HepG2 (cell line): ENCODE results near the gene MAPK4. TPM values are rescaled to one million over a fixed set of nuclear protein-coding genes. Genes with fewer than 3 reads are reported as not detected.
"Not testable (repeated sequence)": the region's sequence is repeated elsewhere in the genome, so short reads cannot be mapped to it uniquely, and the experiment has no call there.

Experiments
- ATAC-seq: fragments of 200-7000 bp; cut with Tn5 transposase; 3 replicates; pipeline ENCODE4 v1.9.1; 2020; ENCODE audit warnings: mild to moderate bottlenecking, moderate library complexity
- BruUV-seq: library from RNA; stranded (reverse); fragments of 400-500 nt; replicated peaks from 2 replicates; lab custom pipeline; 2021; lab: Mats Ljungman, UMichigan
- CTCF ChIA-PET: fragments of 300-600 bp; formaldehyde crosslinking; extraction: SDS; loops from one replicate; lab custom pipeline; 2021; ENCODE audit warnings: low total read pairs, inconsistent platforms, low intra/inter-chr PET ratio; lab: Yijun Ruan, JAX
- POLR2A ChIA-PET: fragments of 350-600 bp; sonication (Branson Sonifier 250); formaldehyde crosslinking; loops from one replicate; lab custom pipeline; 2020; ENCODE audit warnings: antibody characterized with exemption, inconsistent platforms; lab: Yijun Ruan, JAX
- DNase-seq: peaks from one replicate; pipeline ENCODE4 v3.0.0-alpha.2; 2015; ENCODE audit warnings: low spot score
- FAIRE-seq: peaks from 3 replicates; lab custom pipeline; 2011; peaks lifted over from hg19 to GRCh38; lab: Jason Lieb, UNC
- H2AFZ ChIP-seq: one replicate; pipeline ENCODE4 v1.6.1; 2011; ENCODE audit warnings: low read length, inconsistent platforms
- H3K27ac ChIP-seq: fragments of 300-600 bp; 3 replicates; pipeline ENCODE4 v1.8.0; 2011; ENCODE audit warnings: mixed run types, mild to moderate bottlenecking, mixed read lengths, low read length, inconsistent platforms; ENCODE audit not compliant: insufficient read depth; ENCODE audit errors: extremely low read length
- H3K27me3 ChIP-seq, 2 experiments: fragments of 200-600 bp in 1 of 2; 2 replicates in 1 of 2; 3 replicates in 1 of 2; pipeline versions ENCODE4 v1.6.0 to v1.8.0; 2011; ENCODE audit warnings: low read length in 2 of 2, mild to moderate bottlenecking in 2 of 2, moderate library complexity in 2 of 2, inconsistent platforms in 1 of 2; ENCODE audit not compliant: insufficient read depth in 2 of 2, control insufficient read depth in 1 of 2
- H3K36me3 ChIP-seq, 2 experiments: fragments of 200-600 bp in 1 of 2; replicated peaks in 1 of 2; 2 replicates in 1 of 2; 3 replicates in 1 of 2; pipeline versions ENCODE4 v1.5.1 to v1.8.0; 2011; ENCODE audit warnings: low read length in 2 of 2, inconsistent platforms in 1 of 2; ENCODE audit not compliant: insufficient read depth in 2 of 2, control insufficient read depth in 1 of 2
- H3K4me1 ChIP-seq: 2 replicates; pipeline ENCODE4 v1.5.1; 2012; ENCODE audit warnings: low read length, inconsistent platforms; ENCODE audit not compliant: insufficient read depth
- H3K4me2 ChIP-seq: 2 replicates; pipeline ENCODE4 v1.6.0; 2011; ENCODE audit warnings: low read depth, low read length, inconsistent platforms
- H3K4me3 ChIP-seq, 3 experiments: fragments of 200-600 bp in 1 of 3; sonication (generic), shearing (Covaris generic) in 1 of 3; replicated peaks in 1 of 3; 2 replicates each; pipeline ENCODE4 v1.5.1; 2011 to 2016; ENCODE audit warnings: low read length in 3 of 3, inconsistent platforms in 2 of 3, low read depth in 2 of 3, mild to moderate bottlenecking in 2 of 3, control low read depth in 1 of 3, mixed read lengths in 1 of 3; ENCODE audit not compliant: insufficient read depth in 1 of 3
- H3K79me2 ChIP-seq: one replicate; pipeline ENCODE4 v1.6.1; 2011; ENCODE audit warnings: low read length, inconsistent platforms; ENCODE audit not compliant: insufficient read depth
- H3K9ac ChIP-seq: 2 replicates; pipeline ENCODE4 v1.6.0; 2011; ENCODE audit warnings: mild to moderate bottlenecking, low read depth, low read length, inconsistent platforms; ENCODE audit not compliant: insufficient read depth
- H3K9me3 ChIP-seq: 2 replicates; pipeline ENCODE4 v1.5.1; 2012; ENCODE audit warnings: mild to moderate bottlenecking, low read length
- H4K20me1 ChIP-seq: 2 replicates; pipeline ENCODE4 v1.6.0; 2011; ENCODE audit warnings: inconsistent platforms, mild to moderate bottlenecking, low read length, moderate library complexity; ENCODE audit not compliant: insufficient read depth
- SSRP1 ChIP-seq: IDR thresholded peaks from 2 replicates; pipeline ENCODE4 v1.6.1; 2016; ENCODE audit warnings: control low read depth
- ZFP36L2 ChIP-seq: sonication (generic); formaldehyde crosslinking; IDR thresholded peaks from 2 replicates; pipeline ENCODE4 v1.4.0; 2020; ENCODE audit warnings: missing genetic modification reagents
- ZNF12 ChIP-seq: sonication (generic); formaldehyde crosslinking; IDR thresholded peaks from 2 replicates; pipeline ENCODE4 v1.5.0; 2020; ENCODE audit warnings: missing genetic modification reagents
- ZNF138 ChIP-seq: sonication (generic); formaldehyde crosslinking; IDR thresholded peaks from 2 replicates; pipeline ENCODE4 v1.5.0; 2020; ENCODE audit warnings: mild to moderate bottlenecking, low read depth, missing genetic modification reagents
- ZNF530 ChIP-seq: sonication (generic); formaldehyde crosslinking; IDR thresholded peaks from 2 replicates; pipeline ENCODE4 v1.5.0; 2020; ENCODE audit warnings: low read depth, mild to moderate bottlenecking, missing genetic modification reagents
- WGBS: methylation state at CpG from one replicate; pipeline ENCODE4 v1.1.6; 2017; ENCODE audit warnings: low lambda C conversion rate; 5-methylcytosine and 5-hydroxymethylcytosine counted together
- in situ Hi-C: cut with HindIII; loops from 2 replicates; pipeline ENCODE4 v1.10.0; 2017; ENCODE audit warnings: low pct_unique_long_range_greater_than_20kb; ENCODE audit not compliant: extremely low pct_ligation_motif_present
- intact Hi-C: fragments of 100-400 bp; cut with micrococcal nuclease; formaldehyde crosslinking; loops from one replicate; pipeline ENCODE4 v1.10.0; 2022; ENCODE audit not compliant: unreplicated experiment
- polyA plus RNA-seq, 8 experiments: library from polyadenylated mRNA; depleted of rRNA in 3 of 8; stranded (reverse) in 7 of 8; unstranded in 1 of 8; fragments of >200 nt; fragmentation: Illumina TruSeq in 4 of 8; extraction: Trizol in 4 of 8; gene quantifications; 2 replicates each; pipeline versions ENCODE4 v1.2.1 to v1.2.3, GENCODE V29; 2011 to 2016; ENCODE audit warnings: low read depth in 4 of 8, missing spikeins in 1 of 8, mixed read lengths in 1 of 8; ENCODE audit not compliant: insufficient read depth in 1 of 8
- total RNA-seq, 5 experiments: library from RNA; depleted of rRNA; stranded (reverse); fragments of >200 nt; fragmentation: Illumina TruSeq; extraction: Trizol; gene quantifications; 2 replicates each; pipeline ENCODE4 v1.2.3, GENCODE V29; 2016; ENCODE audit warnings: low read depth in 1 of 5
- TF ChIP-seq, protein P1 (sequence below): IDR thresholded peaks from 2 replicates; pipeline ENCODE4 v1.6.1; 2016
- TF ChIP-seq, protein P2 (sequence below): sonication (generic); formaldehyde crosslinking; IDR thresholded peaks from 2 replicates; pipeline ENCODE4 v1.9.0; 2021; ENCODE audit warnings: missing genetic modification reagents, mild to moderate bottlenecking, borderline replicate concordance
- TF ChIP-seq, protein P3 (sequence below): sonication (generic); formaldehyde crosslinking; IDR thresholded peaks from 2 replicates; pipeline ENCODE4 v1.5.1; 2020; ENCODE audit warnings: mild to moderate bottlenecking, missing genetic modification reagents, borderline replicate concordance

MAPK4 gene
- total and polyA plus RNA-seq, 2 of the 13 experiments (the other 11 are each of a cell fraction or from before 2014, with no cell fraction given) = not detected

DNA sequence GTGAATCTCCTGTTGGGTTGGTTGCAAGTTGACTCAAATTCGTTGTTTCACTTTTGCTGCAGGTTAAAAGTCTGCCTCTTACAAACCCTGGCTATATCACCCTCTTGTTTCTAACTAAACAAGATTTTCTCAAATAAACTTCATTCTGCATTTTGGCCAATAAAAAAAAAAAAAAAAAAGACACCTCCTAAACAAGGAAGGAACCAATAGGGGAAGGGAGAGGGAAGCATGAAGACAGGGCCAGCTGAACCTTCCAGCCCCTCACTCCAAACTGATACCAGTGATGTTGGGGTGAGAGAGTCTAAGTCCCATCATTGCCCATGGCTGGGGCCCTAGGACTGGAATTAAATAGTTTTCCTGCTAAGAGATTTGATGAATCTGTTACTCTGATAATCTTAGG, 2.4 kb downstream of the MAPK4 start:
- peaks cover 6 to 61% of the 10 kb centered on the region in 2 experiments for H3K27me3 ChIP-seq
- intact Hi-C loops, POLR2A ChIA-PET: not testable (repeated sequence)

DNA sequence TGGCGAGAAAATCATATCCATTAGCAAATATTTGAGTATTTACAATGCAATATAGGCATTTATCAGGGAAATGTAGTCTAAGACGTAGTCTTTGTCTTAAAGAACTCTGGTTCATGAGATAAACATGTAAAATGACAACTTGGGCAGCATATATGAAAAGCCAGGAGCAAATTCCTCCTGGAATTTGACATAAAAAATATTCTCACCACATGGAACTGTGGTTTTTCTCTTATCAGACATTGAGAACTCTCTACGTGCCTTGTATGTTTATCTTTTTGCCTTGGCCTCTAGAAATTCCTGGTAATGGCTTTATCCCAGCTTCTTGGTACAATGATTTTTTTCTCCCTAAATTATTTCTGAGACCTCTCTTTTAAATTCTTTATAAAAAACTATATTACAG, 2.8 kb downstream of the MAPK4 start:
- peaks cover 6 to 57% of the 10 kb centered on the region in 2 experiments for H3K27me3 ChIP-seq
- ChIA-PET CTCF (no interaction called here), POLR2A (no interaction called here)
- BruUV-seq = no TSS peak
- no peak overlapping the region for H3K4me3 ChIP-seq
- no peaks in the 10 kb centered on the region; the same call in 1 of the 2 replicates for H4K20me1 ChIP-seq
- FAIRE-seq (no peak), ATAC-seq (no peak), DNase-seq (no peak)
- no peaks in the 10 kb centered on the region for H3K79me2 ChIP-seq
- no peak overlapping the region for H3K9ac ChIP-seq
- intact Hi-C loops = no loop called here
- H2AFZ ChIP-seq = no peak overlapping the region
- H3K4me1 ChIP-seq = peaks cover 11% of the 10 kb centered on the region
- no peaks in the 10 kb centered on the region for H3K36me3 ChIP-seq
- in situ Hi-C loops = no loop called here
- no peak overlapping the region for H3K27ac ChIP-seq
- no peaks in the 10 kb centered on the region for H3K9me3 ChIP-seq
- WGBS = 22% methylated on average over 3 of the region's 3 CpGs
- no peak overlapping the region for H3K4me2 ChIP-seq
- TF ChIP-seq ZNF12 (CRISPR knock-in tag) (no peak), ZNF530 (no peak), SSRP1 (CRISPR knock-in tag) (no peak), ZFP36L2 (CRISPR knock-in tag) (no peak), ZNF138 (no peak)
- TF ChIP-seq, protein P1, sequence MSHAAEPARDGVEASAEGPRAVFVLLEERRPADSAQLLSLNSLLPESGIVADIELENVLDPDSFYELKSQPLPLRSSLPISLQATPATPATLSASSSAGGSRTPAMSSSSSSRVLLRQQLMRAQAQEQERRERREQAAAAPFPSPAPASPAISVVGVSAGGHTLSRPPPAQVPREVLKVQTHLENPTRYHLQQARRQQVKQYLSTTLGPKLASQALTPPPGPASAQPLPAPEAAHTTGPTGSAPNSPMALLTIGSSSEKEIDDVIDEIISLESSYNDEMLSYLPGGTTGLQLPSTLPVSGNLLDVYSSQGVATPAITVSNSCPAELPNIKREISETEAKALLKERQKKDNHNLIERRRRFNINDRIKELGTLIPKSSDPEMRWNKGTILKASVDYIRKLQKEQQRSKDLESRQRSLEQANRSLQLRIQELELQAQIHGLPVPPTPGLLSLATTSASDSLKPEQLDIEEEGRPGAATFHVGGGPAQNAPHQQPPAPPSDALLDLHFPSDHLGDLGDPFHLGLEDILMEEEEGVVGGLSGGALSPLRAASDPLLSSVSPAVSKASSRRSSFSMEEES (CRISPR knock-in tag) = no peak
- TF ChIP-seq, protein P2, sequence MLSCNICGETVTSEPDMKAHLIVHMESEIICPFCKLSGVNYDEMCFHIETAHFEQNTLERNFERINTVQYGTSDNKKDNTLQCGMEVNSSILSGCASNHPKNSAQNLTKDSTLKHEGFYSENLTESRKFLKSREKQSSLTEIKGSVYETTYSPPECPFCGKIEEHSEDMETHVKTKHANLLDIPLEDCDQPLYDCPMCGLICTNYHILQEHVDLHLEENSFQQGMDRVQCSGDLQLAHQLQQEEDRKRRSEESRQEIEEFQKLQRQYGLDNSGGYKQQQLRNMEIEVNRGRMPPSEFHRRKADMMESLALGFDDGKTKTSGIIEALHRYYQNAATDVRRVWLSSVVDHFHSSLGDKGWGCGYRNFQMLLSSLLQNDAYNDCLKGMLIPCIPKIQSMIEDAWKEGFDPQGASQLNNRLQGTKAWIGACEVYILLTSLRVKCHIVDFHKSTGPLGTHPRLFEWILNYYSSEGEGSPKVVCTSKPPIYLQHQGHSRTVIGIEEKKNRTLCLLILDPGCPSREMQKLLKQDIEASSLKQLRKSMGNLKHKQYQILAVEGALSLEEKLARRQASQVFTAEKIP (CRISPR knock-in tag) = no peak
- TF ChIP-seq, protein P3, sequence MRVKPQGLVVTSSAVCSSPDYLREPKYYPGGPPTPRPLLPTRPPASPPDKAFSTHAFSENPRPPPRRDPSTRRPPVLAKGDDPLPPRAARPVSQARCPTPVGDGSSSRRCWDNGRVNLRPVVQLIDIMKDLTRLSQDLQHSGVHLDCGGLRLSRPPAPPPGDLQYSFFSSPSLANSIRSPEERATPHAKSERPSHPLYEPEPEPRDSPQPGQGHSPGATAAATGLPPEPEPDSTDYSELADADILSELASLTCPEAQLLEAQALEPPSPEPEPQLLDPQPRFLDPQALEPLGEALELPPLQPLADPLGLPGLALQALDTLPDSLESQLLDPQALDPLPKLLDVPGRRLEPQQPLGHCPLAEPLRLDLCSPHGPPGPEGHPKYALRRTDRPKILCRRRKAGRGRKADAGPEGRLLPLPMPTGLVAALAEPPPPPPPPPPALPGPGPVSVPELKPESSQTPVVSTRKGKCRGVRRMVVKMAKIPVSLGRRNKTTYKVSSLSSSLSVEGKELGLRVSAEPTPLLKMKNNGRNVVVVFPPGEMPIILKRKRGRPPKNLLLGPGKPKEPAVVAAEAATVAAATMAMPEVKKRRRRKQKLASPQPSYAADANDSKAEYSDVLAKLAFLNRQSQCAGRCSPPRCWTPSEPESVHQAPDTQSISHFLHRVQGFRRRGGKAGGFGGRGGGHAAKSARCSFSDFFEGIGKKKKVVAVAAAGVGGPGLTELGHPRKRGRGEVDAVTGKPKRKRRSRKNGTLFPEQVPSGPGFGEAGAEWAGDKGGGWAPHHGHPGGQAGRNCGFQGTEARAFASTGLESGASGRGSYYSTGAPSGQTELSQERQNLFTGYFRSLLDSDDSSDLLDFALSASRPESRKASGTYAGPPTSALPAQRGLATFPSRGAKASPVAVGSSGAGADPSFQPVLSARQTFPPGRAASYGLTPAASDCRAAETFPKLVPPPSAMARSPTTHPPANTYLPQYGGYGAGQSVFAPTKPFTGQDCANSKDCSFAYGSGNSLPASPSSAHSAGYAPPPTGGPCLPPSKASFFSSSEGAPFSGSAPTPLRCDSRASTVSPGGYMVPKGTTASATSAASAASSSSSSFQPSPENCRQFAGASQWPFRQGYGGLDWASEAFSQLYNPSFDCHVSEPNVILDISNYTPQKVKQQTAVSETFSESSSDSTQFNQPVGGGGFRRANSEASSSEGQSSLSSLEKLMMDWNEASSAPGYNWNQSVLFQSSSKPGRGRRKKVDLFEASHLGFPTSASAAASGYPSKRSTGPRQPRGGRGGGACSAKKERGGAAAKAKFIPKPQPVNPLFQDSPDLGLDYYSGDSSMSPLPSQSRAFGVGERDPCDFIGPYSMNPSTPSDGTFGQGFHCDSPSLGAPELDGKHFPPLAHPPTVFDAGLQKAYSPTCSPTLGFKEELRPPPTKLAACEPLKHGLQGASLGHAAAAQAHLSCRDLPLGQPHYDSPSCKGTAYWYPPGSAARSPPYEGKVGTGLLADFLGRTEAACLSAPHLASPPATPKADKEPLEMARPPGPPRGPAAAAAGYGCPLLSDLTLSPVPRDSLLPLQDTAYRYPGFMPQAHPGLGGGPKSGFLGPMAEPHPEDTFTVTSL (CRISPR knock-in tag) = no peak

More for the DNA sequence above, 2.4 kb downstream of the MAPK4 start:
- H4K20me1 ChIP-seq, CTCF ChIA-PET, H3K4me3 ChIP-seq, H3K4me2 ChIP-seq, H3K9me3 ChIP-seq, FAIRE-seq, H3K27ac ChIP-seq, ATAC-seq, H2AFZ ChIP-seq, DNase-seq, H3K36me3 ChIP-seq, BruUV-seq, H3K9ac ChIP-seq, in situ Hi-C loops, H3K79me2 ChIP-seq: not testable (repeated sequence)
- peaks cover 11% of the 10 kb centered on the region for H3K4me1 ChIP-seq
- WGBS = 42% methylated on average over 1 of the region's 1 CpG
